Adrenal gland (tissue), 19 donors: Measurements from ENCODE around the gene TMA7B. TPM values are rescaled to one million over a fixed set of nuclear protein-coding genes. Genes with fewer than 3 reads are reported as not detected.

Experiments
- DNase-seq, 7 donors: peaks; one replicate each; pipeline ENCODE4 v3.0.0-alpha.2; 2019 to 2020
- H3K27ac ChIP-seq, 5 donors: fragments of 200-600 bp; sonication (generic) in 4 of 5; 1 replicate in 3 of 5; 2 replicates in 2 of 5; pipeline versions ENCODE4 v1.5.1 to v1.8.0; 2016 to 2020; ENCODE audit warnings: mild to moderate bottlenecking in 1 of 5
- H3K27me3 ChIP-seq: fragments of 200-600 bp; 2 replicates; pipeline ENCODE4 v1.8.0; 2021
- H3K36me3 ChIP-seq, 2 donors: fragments of 200-600 bp; replicated peaks in 1 of 2; 1 replicate in 1 of 2; 2 replicates in 1 of 2; pipeline versions ENCODE4 v1.5.1 to v1.8.0; 2018 to 2022
- H3K4me1 ChIP-seq, 2 donors: fragments of 200-600 bp; replicated peaks in 1 of 2; 1 replicate in 1 of 2; 2 replicates in 1 of 2; pipeline versions ENCODE4 v1.5.1 to v1.8.0; 2018 to 2021
- H3K4me3 ChIP-seq, 4 donors: fragments of 200-600 bp; sonication (generic) in 3 of 4; one replicate each; pipeline ENCODE4 v1.5.1; 2016 to 2018
- H3K9me3 ChIP-seq, 3 donors: fragments of 200-600 bp; sonication (generic) in 1 of 3; replicated peaks in 1 of 3; 1 replicate in 2 of 3; 2 replicates in 1 of 3; pipeline versions ENCODE4 v1.5.1 to v1.8.0; 2016 to 2021
- POLR2A ChIP-seq, 2 donors: fragments of 450-650 bp; IDR thresholded peaks; one replicate each; pipeline ENCODE4 v1.6.1; 2017; ENCODE audit warnings: antibody characterized with exemption in 2 of 2, mild to moderate bottlenecking in 2 of 2, moderate library complexity in 1 of 2
- WGBS, 4 donors: extraction: QIAGEN DNeasy Blood & Tissue Kit in 2 of 4; methylation state at CpG; one replicate each; pipeline versions ENCODE4 v1.1.5 to v1.1.7; 2013 to 2017; 5-methylcytosine and 5-hydroxymethylcytosine counted together
- intact Hi-C, 2 donors: fragments of 100-400 bp; cut with DNase I; formaldehyde crosslinking; loops; one replicate each; pipeline versions ENCODE4 v1.14.1 to v1.15.0; 2022 to 2023
- long read RNA-seq, 10 donors: library from polyadenylated mRNA in 3 of 10; unstranded in 2 of 10; stranded (forward) in 1 of 10; transcript quantifications; one replicate each; pipeline ENCODE4 v2.0.0 and lab custom pipeline, GENCODE V29; 2021 to 2026
- polyA plus RNA-seq, 3 donors: library from polyadenylated mRNA; stranded (reverse); fragments of 200-250 nt in 2 of 3; fragments of 350-450 nt in 1 of 3; fragmentation: Illumina TruSeq in 1 of 3; extraction: RNeasy Lipid Tissue Mini Kit (QIAGEN cat#74804) in 1 of 3; gene quantifications; one replicate each; pipeline ENCODE4 v1.2.3, GENCODE V29; 2013 to 2014
- total RNA-seq, 9 donors: library from RNA; depleted of rRNA in 4 of 9; stranded (reverse); fragments of >200 nt in 4 of 9; fragments of 120-200 nt in 1 of 9; fragmentation: NEBNext Ultra II Directional in 1 of 9; extraction: Animal tissue kit (Norgen Biotek cat#: 25700) in 1 of 9; gene quantifications; one replicate each; pipeline versions ENCODE4 v1.1.0 to v1.2.4, GENCODE V29; 2013 to 2023
- TF ChIP-seq, protein P1 (sequence below), 6 experiments: fragments of 450-650 bp in 4 of 6; fragments of 200-600 bp in 2 of 6; sonication (generic) in 1 of 6; IDR thresholded peaks; 1 replicate in 5 of 6; 2 replicates in 1 of 6; pipeline versions ENCODE4 v1.5.1 to v1.8.0; 2016 to 2021; ENCODE audit warnings: antibody characterized with exemption in 6 of 6, mild to moderate bottlenecking in 2 of 6, moderate library complexity in 1 of 6
- donor health status: healthy with polysubstance abuse.
- donor health status: Bipolar disorder and iron deficiency.
- donor health status: DM: yes; HTN: yes; CAD: no.
- donor health status: DM: no; HTN: no; CAD: no.
- donor health status: DM: no; HTN: no; CAD: no.
- donor health status: DM: yes; HTN: yes; CAD: no.

TMA7B gene
- total RNA-seq (not detected), polyA plus RNA-seq (under 1 TPM in 1 of 3 donors, not detected in 2; 0.07 TPM)
- long read RNA-seq, donor 1: 0 reads
- long read RNA-seq, donor 2: 0 reads
- long read RNA-seq, donor 3: 0 reads
- long read RNA-seq, donor 4: 0 reads
- long read RNA-seq, donor 5: 0 reads
- long read RNA-seq, donor 6: 0 reads
- long read RNA-seq, donor 7: 0 reads
- long read RNA-seq, donor 8: 0 reads
- long read RNA-seq, donor 9: 0 reads
- long read RNA-seq, donor 10: 0 reads

DNA sequence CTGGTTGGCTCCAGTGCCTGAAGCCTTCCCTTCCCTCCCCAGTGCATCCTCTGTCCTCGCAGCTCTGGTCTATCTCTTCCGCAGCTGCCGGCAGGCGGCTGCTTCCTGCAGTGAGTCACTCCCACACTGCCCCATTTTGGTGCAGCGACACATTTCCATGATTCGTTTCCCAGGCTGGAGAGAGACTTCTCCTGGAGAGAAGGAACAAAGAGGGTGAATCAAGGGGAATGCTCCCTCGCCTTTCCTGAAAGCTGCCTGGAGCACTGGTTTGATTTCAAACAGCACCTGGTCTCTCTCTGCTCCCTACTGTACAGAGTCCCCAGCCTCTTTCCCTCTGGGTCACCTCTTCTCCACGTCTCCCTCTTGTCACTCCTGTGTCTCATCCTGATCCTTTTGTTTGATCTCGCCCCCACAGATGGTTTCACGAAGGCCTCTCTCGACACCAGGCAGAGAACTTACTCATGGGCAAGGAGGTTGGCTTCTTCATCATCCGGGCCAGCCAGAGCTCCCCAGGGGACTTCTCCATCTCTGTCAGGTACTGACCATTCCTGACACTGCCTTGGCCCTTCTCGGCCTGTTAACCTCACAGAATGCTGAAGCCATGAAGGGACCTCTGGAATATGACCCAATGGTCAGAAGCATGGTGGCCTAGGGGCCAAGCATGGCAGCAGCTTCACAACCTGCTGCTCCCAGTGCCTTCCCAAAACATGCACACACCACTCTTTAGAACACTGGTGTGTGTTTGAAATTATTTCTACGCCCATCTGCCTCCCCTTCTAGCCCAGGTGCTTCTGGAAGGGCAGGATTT, at the start of gene TMA7B:
Gene TMA7B, plus strand, starts transcription at position 758 of the 808 bp plus-strand sequence. CDS start 3,978 bp downstream, outside the sequence.
- Histone ChIP-seq H3K9me3 (no peaks in the 10 kb centered on the region), H3K27me3 (peaks cover 4% of the 10 kb centered on the region), H3K4me1 (no peaks in the 10 kb centered on the region), H3K4me3 (no peak within 1 kb of the TSS), H3K27ac (no peak within 1 kb of the TSS), H3K36me3 (no peaks in the 10 kb centered on the region)
- peak; percentile 24 to 57 (median 47) for DNase-seq
- intact Hi-C loops: no loop called here
- TF ChIP-seq POLR2A (IDR thresholded peaks at IDR 0.05): no peak
- TF ChIP-seq, protein P1, sequence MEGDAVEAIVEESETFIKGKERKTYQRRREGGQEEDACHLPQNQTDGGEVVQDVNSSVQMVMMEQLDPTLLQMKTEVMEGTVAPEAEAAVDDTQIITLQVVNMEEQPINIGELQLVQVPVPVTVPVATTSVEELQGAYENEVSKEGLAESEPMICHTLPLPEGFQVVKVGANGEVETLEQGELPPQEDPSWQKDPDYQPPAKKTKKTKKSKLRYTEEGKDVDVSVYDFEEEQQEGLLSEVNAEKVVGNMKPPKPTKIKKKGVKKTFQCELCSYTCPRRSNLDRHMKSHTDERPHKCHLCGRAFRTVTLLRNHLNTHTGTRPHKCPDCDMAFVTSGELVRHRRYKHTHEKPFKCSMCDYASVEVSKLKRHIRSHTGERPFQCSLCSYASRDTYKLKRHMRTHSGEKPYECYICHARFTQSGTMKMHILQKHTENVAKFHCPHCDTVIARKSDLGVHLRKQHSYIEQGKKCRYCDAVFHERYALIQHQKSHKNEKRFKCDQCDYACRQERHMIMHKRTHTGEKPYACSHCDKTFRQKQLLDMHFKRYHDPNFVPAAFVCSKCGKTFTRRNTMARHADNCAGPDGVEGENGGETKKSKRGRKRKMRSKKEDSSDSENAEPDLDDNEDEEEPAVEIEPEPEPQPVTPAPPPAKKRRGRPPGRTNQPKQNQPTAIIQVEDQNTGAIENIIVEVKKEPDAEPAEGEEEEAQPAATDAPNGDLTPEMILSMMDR (IDR thresholded peaks at IDR 0.05): peak; percentile 15 to 44 (median 39)
- 35 to 53% (median 36%) methylated on average over 13 to 14 of the region's 14 CpGs for WGBS, 4 donors

DNA sequence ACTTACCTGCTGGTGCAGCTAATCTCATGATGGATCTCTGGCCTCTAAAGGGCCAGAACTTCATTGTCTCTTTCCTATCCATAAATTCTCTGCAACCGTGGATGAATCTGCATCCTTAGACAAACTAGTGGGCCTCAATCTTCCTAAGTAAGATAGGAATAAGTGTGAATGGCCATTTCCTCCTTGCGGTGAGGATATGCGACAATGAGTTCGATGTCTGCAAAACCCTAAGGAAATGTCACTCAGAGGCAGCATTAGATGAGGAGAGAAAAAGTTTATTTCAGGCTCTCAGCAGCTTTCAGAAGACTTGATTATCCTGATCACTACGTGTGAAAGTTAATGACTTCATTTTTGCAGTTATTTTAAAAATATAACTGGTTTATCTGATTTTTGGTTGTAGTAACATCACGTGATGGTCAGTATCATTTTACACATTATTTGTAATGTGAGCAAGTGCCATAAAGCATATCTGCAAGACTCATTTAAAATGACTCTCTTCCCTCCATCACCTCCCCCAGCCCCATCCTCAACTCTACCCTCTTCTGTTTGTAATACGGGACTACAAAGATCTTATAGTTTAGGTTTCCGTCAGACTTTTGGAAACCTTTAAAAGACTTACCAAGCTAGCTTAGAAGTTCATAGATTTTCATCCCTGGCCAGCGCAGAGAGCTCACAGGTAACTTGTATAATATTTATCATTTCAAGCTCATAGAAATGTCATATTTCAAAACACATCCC, 49.2 kb upstream of the TMA7B start:
- H3K27me3 ChIP-seq: peaks cover 5% of the 10 kb centered on the region
- no peak overlapping the region for H3K27ac ChIP-seq
- H3K36me3 ChIP-seq: no peaks in the 10 kb centered on the region
- TF ChIP-seq, protein P1 (IDR thresholded peaks at IDR 0.05): no peak
- TF ChIP-seq POLR2A (IDR thresholded peaks at IDR 0.05): no peak
- DNase-seq: no peak
- H3K9me3 ChIP-seq: no peaks in the 10 kb centered on the region
- intact Hi-C loops: no loop called here
- WGBS, 4 donors: 74 to 81% (median 75%) methylated on average over 9 of the region's 9 CpGs
- H3K4me1 ChIP-seq: no peaks in the 10 kb centered on the region
- H3K4me3 ChIP-seq: no peak overlapping the region

DNA sequence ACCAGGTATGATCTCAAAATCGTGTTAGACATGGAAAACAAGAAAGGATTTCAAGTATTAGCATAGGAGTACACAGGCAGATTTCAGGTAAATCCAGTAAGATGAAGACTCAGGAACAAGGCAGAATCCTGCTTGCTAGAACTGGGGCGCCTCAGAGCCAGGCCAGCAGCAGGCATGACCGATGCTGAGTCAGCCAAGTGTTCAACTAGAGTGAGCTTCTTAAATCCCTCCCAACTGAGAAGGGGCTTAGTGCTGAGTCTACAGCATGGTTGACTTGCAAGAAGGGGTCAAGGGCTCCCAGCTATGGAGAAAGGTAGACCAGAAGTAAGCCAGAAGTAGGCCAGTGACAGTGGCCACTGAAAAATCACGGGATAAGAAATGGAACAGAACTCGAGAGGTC, 46.9 kb upstream of the TMA7B start:
- no peaks in the 10 kb centered on the region for H3K27me3 ChIP-seq
- H3K27ac ChIP-seq: no peak overlapping the region
- intact Hi-C loops: no loop called here
- no peak for DNase-seq
- H3K4me3 ChIP-seq: no peak overlapping the region
- TF ChIP-seq POLR2A (IDR thresholded peaks at IDR 0.05): no peak
- TF ChIP-seq, protein P1 (IDR thresholded peaks at IDR 0.05): no peak
- H3K36me3 ChIP-seq: no peaks in the 10 kb centered on the region
- H3K4me1 ChIP-seq: peaks cover 0 to 3% of the 10 kb centered on the region in 2 donors
- WGBS, 4 donors: 80 to 92% (median 86%) methylated on average over 5 of the region's 5 CpGs
- H3K9me3 ChIP-seq: no peaks in the 10 kb centered on the region

DNA sequence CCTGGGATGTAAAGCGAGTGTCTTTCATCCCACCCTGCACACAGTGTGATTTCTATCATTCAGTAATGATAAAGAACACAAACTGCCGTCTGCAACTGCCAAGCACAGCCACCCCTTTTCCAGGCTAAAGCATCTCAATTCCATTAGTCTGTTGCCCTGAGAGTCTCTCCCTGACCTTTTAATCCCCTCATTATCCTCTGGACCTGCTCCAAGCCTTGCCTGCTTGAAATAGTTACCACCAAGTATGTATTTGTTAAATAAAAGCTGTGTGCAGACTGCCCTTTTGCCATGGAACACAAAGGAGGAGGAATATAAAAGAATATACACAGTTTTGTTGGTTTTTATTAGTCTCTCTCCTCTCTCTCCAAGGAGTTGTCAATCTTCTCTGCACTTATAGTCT, 46.3 kb upstream of the TMA7B start:
- 63 to 76% (median 72%) methylated on average over 2 of the region's 2 CpGs for WGBS, 4 donors
- no peaks in the 10 kb centered on the region for H3K36me3 ChIP-seq
- no peaks in the 10 kb centered on the region for H3K27me3 ChIP-seq
- peaks cover 0 to 6% of the 10 kb centered on the region in 2 donors for H3K4me1 ChIP-seq
- no peaks in the 10 kb centered on the region for H3K9me3 ChIP-seq
- no peak overlapping the region for H3K4me3 ChIP-seq
- no peak for DNase-seq
- no peak for TF ChIP-seq POLR2A (IDR thresholded peaks at IDR 0.05)
- TF ChIP-seq, protein P1 (IDR thresholded peaks at IDR 0.05): no peak
- H3K27ac ChIP-seq: no peak overlapping the region
- intact Hi-C loops: no loop called here
